GM21576 (cell line): ENCODE measurements around the gene PTGS1.
"Not testable (repeated sequence)": the region's sequence is repeated elsewhere in the genome, so short reads cannot be mapped to it uniquely, and the experiment has no call there.

Experiments used
- ATAC-seq: cut with Tn5 transposase; IDR thresholded peaks from one replicate; pipeline ENCODE4 v1.9.1; 2021; ENCODE audit warnings: mild to moderate bottlenecking, moderate library complexity; ENCODE audit not compliant: unreplicated experiment

PTGS1 gene

GRCh38 chr9:122346478-122347347 is 24.1 kb upstream of the PTGS1 start:
- ATAC-seq = no peak

- ATAC-seq = no peak
These were observed 23.2 kb upstream of the PTGS1 start for GRCh38 chr9:122347348-122348287.

- no peak for ATAC-seq
These were observed 22.5 kb upstream of the PTGS1 start for GRCh38 chr9:122348288-122348777.

GRCh38 chr9:122348791-122349190 is 22.0 kb upstream of the PTGS1 start:
- ATAC-seq = no peak

GRCh38 chr9:122349201-122349600 is 21.6 kb upstream of the PTGS1 start:
- no peak for ATAC-seq

GRCh38 chr9:122350577-122351355 is 20.1 kb upstream of the PTGS1 start:
- ATAC-seq = no peak

- no peak for ATAC-seq
These were observed 16.2 kb upstream of the PTGS1 start for GRCh38 chr9:122354536-122355199.

- ATAC-seq = no peak
These were observed 15.4 kb upstream of the PTGS1 start for GRCh38 chr9:122355336-122355875.

- ATAC-seq = no peak
These were observed 14.2 kb upstream of the PTGS1 start for GRCh38 chr9:122356627-122357026.

GRCh38 chr9:122360891-122361290 is 9.9 kb upstream of the PTGS1 start:
- ATAC-seq = no peak

GRCh38 chr9:122363131-122363530 is 7.7 kb upstream of the PTGS1 start:
- not testable (repeated sequence) for ATAC-seq

- no peak for ATAC-seq
These were observed 6.6 kb upstream of the PTGS1 start for GRCh38 chr9:122364117-122364782.

GRCh38 chr9:122364783-122365150 is 6.1 kb upstream of the PTGS1 start:
- ATAC-seq = no peak

GRCh38 chr9:122366074-122366660 is 4.7 kb upstream of the PTGS1 start:
- ATAC-seq = no peak

- no peak for ATAC-seq
These were observed 3.8 kb upstream of the PTGS1 start for GRCh38 chr9:122367065-122367464.

- no peak for ATAC-seq
These were observed 2.9 kb upstream of the PTGS1 start for GRCh38 chr9:122367774-122368460.

- no peak for ATAC-seq
These were observed 2.2 kb upstream of the PTGS1 start for GRCh38 chr9:122368642-122369041.

- ATAC-seq = no peak
These were observed 521 bp upstream of the PTGS1 start for GRCh38 chr9:122370303-122370702.

GRCh38 chr9:122371846-122372245 is 1.0 kb downstream of the PTGS1 start:
- no peak for ATAC-seq
